ENCODE measurements around the gene CHCHD3. TPM values are rescaled to one million over a fixed set of nuclear protein-coding genes. Genes with fewer than 3 reads are reported as not detected.

CHCHD3 gene
- polyA plus RNA-seq, 2 of the 4 experiments (the other 2 are of a cell fraction): 96.7 to 139 TPM

- Histone ChIP-seq H3K27ac (no peak overlapping the region), H3K9me3 (no peaks in the 10 kb centered on the region), H3K4me2 (no peak overlapping the region), H3K4me1 (no peaks in the 10 kb centered on the region), H3K4me3 (no peak overlapping the region)
- ATAC-seq (no peak), FAIRE-seq (peak; percentile 86), DNase-seq (ENCODE audit: low read depth in 1 of 2, low spot score in 1 of 2) (no peak)
- TF ChIP-seq ZSCAN20 (CRISPR knock-in tag; IDR thresholded peaks at IDR 0.05) (no peak), TFCP2L1 (CRISPR knock-in tag; IDR thresholded peaks at IDR 0.05) (no peak), RARB (CRISPR knock-in tag; IDR thresholded peaks at IDR 0.05) (no peak), RAD21 (conservative IDR thresholded peaks at IDR 0.05 in 1 of 2, IDR thresholded peaks at IDR 0.05 in 1 of 2) (no peak), NPAS2 (CRISPR knock-in tag; IDR thresholded peaks at IDR 0.05; ENCODE audit: borderline replicate concordance) (no peak), HOXA7 (CRISPR knock-in tag; IDR thresholded peaks at IDR 0.05) (no peak), CBX2 (IDR thresholded peaks at IDR 0.05; ENCODE audit: borderline replicate concordance, low read depth) (no peak), PHF8 (IDR thresholded peaks at IDR 0.05; ENCODE audit: borderline replicate concordance, low read depth) (no peak), ZC3H11A (IDR thresholded peaks at IDR 0.05) (no peak)
- WGBS (ENCODE audit: missing lambda C conversion rate): 32% methylated on average over 2 of the region's 2 CpGs
- ChIA-PET CTCF (no interaction called here), POLR2A (no interaction called here)
Measured at GRCh38 chr7:132752431-132752830, 329.5 kb downstream of the CHCHD3 start.

GRCh38 chr7:132751244-132751647 lies 330.6 kb downstream of the CHCHD3 start:
- ATAC-seq: no peak
- 74% methylated on average over 5 of the region's 8 CpGs for WGBS (ENCODE audit: missing lambda C conversion rate)
- POLR2A ChIA-PET: no interaction called here

More at GRCh38 chr7:132751244-132751647, 330.6 kb downstream of the CHCHD3 start:
- Histone ChIP-seq H3K4me2 (no peak overlapping the region), H3K27ac (no peak overlapping the region), H3K9me3 (no peaks in the 10 kb centered on the region), H3K4me1 (no peaks in the 10 kb centered on the region), H3K4me3 (no peak overlapping the region)
- TF ChIP-seq HMGXB4 (CRISPR knock-in tag; IDR thresholded peaks at IDR 0.05; ENCODE audit: borderline replicate concordance) (no peak), ELK1 (IDR thresholded peaks at IDR 0.05; ENCODE audit: low read depth, low read length) (no peak), MAFK (IDR thresholded peaks at IDR 0.05; ENCODE audit: partially characterized antibody) (no peak), KDM5A (IDR thresholded peaks at IDR 0.05) (no peak), EHMT2 (IDR thresholded peaks at IDR 0.05; ENCODE audit: low read depth) (no peak), REST (IDR thresholded peaks at IDR 0.05) (no peak), HOXB5 (CRISPR knock-in tag; IDR thresholded peaks at IDR 0.05) (no peak), POLR2AphosphoS2 (conservative IDR thresholded peaks at IDR 0.05; ENCODE audit: low read length) (no peak), MYC (IDR thresholded peaks at IDR 0.05; ENCODE audit: borderline replicate concordance, low read length) (no peak), TFCP2L1 (CRISPR knock-in tag; IDR thresholded peaks at IDR 0.05) (no peak), FOSB (CRISPR knock-in tag; IDR thresholded peaks at IDR 0.05) (no peak), PHF8 (IDR thresholded peaks at IDR 0.05; ENCODE audit: borderline replicate concordance, low read depth) (no peak), ZNF302 (CRISPR knock-in tag; IDR thresholded peaks at IDR 0.05) (no peak), TP53 (CRISPR knock-in tag; IDR thresholded peaks at IDR 0.05) (no peak), ATOH8 (CRISPR knock-in tag; IDR thresholded peaks at IDR 0.05; ENCODE audit: low read depth) (no peak), RFX5 (IDR thresholded peaks at IDR 0.05) (no peak)
- CTCF ChIA-PET: interaction anchor here (0.9 to 2.0 kb wide), 3 partner anchors 11 to 1669 kb away, joined by 3 to 4 read pairs (median 3); no protein-coding TSS in a partner anchor
- FAIRE-seq (no peak), DNase-seq (ENCODE audit: low read depth in 1 of 2, low spot score in 1 of 2) (no peak)
